Measurements from ENCODE around the gene PIK3CD. TPM values are rescaled to one million over a fixed set of nuclear protein-coding genes. Genes with fewer than 3 reads are reported as not detected.

Gene PIK3CD
- polyA plus RNA-seq, 1 donor from 2014 or later, result 4.2 TPM

GRCh38 chr1:9629445-9630201 is 21.9 kb upstream of the PIK3CD start:
- no peak for TF ChIP-seq EZH2 (IDR thresholded peaks at IDR 0.05; ENCODE audit: borderline replicate concordance, insufficient read depth, low read length, poor library complexity, severe bottlenecking)
- TF ChIP-seq, protein P1, sequence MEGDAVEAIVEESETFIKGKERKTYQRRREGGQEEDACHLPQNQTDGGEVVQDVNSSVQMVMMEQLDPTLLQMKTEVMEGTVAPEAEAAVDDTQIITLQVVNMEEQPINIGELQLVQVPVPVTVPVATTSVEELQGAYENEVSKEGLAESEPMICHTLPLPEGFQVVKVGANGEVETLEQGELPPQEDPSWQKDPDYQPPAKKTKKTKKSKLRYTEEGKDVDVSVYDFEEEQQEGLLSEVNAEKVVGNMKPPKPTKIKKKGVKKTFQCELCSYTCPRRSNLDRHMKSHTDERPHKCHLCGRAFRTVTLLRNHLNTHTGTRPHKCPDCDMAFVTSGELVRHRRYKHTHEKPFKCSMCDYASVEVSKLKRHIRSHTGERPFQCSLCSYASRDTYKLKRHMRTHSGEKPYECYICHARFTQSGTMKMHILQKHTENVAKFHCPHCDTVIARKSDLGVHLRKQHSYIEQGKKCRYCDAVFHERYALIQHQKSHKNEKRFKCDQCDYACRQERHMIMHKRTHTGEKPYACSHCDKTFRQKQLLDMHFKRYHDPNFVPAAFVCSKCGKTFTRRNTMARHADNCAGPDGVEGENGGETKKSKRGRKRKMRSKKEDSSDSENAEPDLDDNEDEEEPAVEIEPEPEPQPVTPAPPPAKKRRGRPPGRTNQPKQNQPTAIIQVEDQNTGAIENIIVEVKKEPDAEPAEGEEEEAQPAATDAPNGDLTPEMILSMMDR (IDR thresholded peaks at IDR 0.05; ENCODE audit: poor library complexity, severe bottlenecking), result no peak
- TF ChIP-seq, protein P2, sequence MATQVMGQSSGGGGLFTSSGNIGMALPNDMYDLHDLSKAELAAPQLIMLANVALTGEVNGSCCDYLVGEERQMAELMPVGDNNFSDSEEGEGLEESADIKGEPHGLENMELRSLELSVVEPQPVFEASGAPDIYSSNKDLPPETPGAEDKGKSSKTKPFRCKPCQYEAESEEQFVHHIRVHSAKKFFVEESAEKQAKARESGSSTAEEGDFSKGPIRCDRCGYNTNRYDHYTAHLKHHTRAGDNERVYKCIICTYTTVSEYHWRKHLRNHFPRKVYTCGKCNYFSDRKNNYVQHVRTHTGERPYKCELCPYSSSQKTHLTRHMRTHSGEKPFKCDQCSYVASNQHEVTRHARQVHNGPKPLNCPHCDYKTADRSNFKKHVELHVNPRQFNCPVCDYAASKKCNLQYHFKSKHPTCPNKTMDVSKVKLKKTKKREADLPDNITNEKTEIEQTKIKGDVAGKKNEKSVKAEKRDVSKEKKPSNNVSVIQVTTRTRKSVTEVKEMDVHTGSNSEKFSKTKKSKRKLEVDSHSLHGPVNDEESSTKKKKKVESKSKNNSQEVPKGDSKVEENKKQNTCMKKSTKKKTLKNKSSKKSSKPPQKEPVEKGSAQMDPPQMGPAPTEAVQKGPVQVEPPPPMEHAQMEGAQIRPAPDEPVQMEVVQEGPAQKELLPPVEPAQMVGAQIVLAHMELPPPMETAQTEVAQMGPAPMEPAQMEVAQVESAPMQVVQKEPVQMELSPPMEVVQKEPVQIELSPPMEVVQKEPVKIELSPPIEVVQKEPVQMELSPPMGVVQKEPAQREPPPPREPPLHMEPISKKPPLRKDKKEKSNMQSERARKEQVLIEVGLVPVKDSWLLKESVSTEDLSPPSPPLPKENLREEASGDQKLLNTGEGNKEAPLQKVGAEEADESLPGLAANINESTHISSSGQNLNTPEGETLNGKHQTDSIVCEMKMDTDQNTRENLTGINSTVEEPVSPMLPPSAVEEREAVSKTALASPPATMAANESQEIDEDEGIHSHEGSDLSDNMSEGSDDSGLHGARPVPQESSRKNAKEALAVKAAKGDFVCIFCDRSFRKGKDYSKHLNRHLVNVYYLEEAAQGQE (IDR thresholded peaks at IDR 0.05; ENCODE audit: borderline replicate concordance), result no peak
- TF ChIP-seq SMC3 (conservative IDR thresholded peaks at IDR 0.05; ENCODE audit: poor library complexity), result no peak
- no peak for TF ChIP-seq MXI1 (conservative IDR thresholded peaks at IDR 0.05; ENCODE audit: poor library complexity, severe bottlenecking)
- TF ChIP-seq POLR2AphosphoS5 (IDR thresholded peaks at IDR 0.05), result no peak
- TF ChIP-seq EP300 (conservative IDR thresholded peaks at IDR 0.05; ENCODE audit: poor library complexity, severe bottlenecking), result no peak
- no peak for TF ChIP-seq TAF1 (IDR thresholded peaks at IDR 0.05; ENCODE audit: low read depth)
- TF ChIP-seq RAD21 (conservative IDR thresholded peaks at IDR 0.05), result no peak
- Histone ChIP-seq H3K4me2 (ENCODE audit: low read length) (no peak overlapping the region), H4K20me1 (ENCODE audit: insufficient read depth) (no peaks in the 10 kb centered on the region), H3K79me2 (replicated peaks; ENCODE audit: insufficient read depth, low read length) (no peaks in the 10 kb centered on the region), H3K9me3 (ENCODE audit: low read length) (no peaks in the 10 kb centered on the region), H3K27ac (ENCODE audit: low read length) (no peak overlapping the region), H3K4me3 (ENCODE audit: low read length) (no peak overlapping the region), H3K27me3 (ENCODE audit: insufficient read depth, low read depth, low read length) (no peaks in the 10 kb centered on the region), H2AFZ (ENCODE audit: low read depth, low read length) (no peak overlapping the region), H3K36me3 (ENCODE audit: insufficient read depth, low read length) (no peaks in the 10 kb centered on the region), H3K9me2 (ENCODE audit: insufficient read depth, low read length) (no peaks in the 10 kb centered on the region), H3K9ac (ENCODE audit: low read length) (no peak overlapping the region), H3F3A (ENCODE audit: insufficient read depth, low read length, poor library complexity, severe bottlenecking) (no peaks in the 10 kb centered on the region)

GRCh38 chr1:9630331-9631111 is 21.0 kb upstream of the PIK3CD start:
- TF ChIP-seq EZH2 (IDR thresholded peaks at IDR 0.05; ENCODE audit: borderline replicate concordance, insufficient read depth, low read length, poor library complexity, severe bottlenecking) (no peak), SMC3 (conservative IDR thresholded peaks at IDR 0.05; ENCODE audit: poor library complexity) (no peak), POLR2AphosphoS5 (IDR thresholded peaks at IDR 0.05) (no peak), RAD21 (conservative IDR thresholded peaks at IDR 0.05) (no peak), MXI1 (conservative IDR thresholded peaks at IDR 0.05; ENCODE audit: poor library complexity, severe bottlenecking) (no peak), TAF1 (IDR thresholded peaks at IDR 0.05; ENCODE audit: low read depth) (no peak), EP300 (conservative IDR thresholded peaks at IDR 0.05; ENCODE audit: poor library complexity, severe bottlenecking) (no peak)
- TF ChIP-seq, protein P2 (IDR thresholded peaks at IDR 0.05; ENCODE audit: borderline replicate concordance), result no peak
- TF ChIP-seq, protein P1 (IDR thresholded peaks at IDR 0.05; ENCODE audit: poor library complexity, severe bottlenecking), result no peak

More at GRCh38 chr1:9630331-9631111, 21.0 kb upstream of the PIK3CD start:
- Histone ChIP-seq H3K4me3 (ENCODE audit: low read length) (no peak overlapping the region), H3K79me2 (replicated peaks; ENCODE audit: insufficient read depth, low read length) (no peaks in the 10 kb centered on the region), H3K9me3 (ENCODE audit: low read length) (no peaks in the 10 kb centered on the region), H3K9me2 (ENCODE audit: insufficient read depth, low read length) (no peaks in the 10 kb centered on the region), H2AFZ (ENCODE audit: low read depth, low read length) (no peak overlapping the region), H3K4me2 (ENCODE audit: low read length) (no peak overlapping the region), H3K36me3 (ENCODE audit: insufficient read depth, low read length) (no peaks in the 10 kb centered on the region), H4K20me1 (ENCODE audit: insufficient read depth) (no peaks in the 10 kb centered on the region), H3K9ac (ENCODE audit: low read length) (no peak overlapping the region), H3K27me3 (ENCODE audit: insufficient read depth, low read depth, low read length) (no peaks in the 10 kb centered on the region), H3K27ac (ENCODE audit: low read length) (no peak overlapping the region), H3F3A (ENCODE audit: insufficient read depth, low read length, poor library complexity, severe bottlenecking) (no peaks in the 10 kb centered on the region)
